ENCODE data around the gene EEF1AKMT1.
A peak's percentile ranks its signal among the peaks of the same experiment; 100 is the strongest.
"Not testable (repeated sequence)": the region's sequence is repeated elsewhere in the genome, so short reads cannot be mapped to it uniquely, and the experiment has no call there.

EEF1AKMT1 gene

GRCh38 chr13:20775961-20776360, 2.2 kb upstream of the EEF1AKMT1 start:
- no peak for DNase-seq

GRCh38 chr13:20774746-20775145, 985 bp upstream of the EEF1AKMT1 start:
- no peak for DNase-seq

- no peak for DNase-seq
Measured at GRCh38 chr13:20772401-20773131, 1.2 kb downstream of the EEF1AKMT1 start.

- DNase-seq, result no peak
Measured at GRCh38 chr13:20769834-20770233, 3.9 kb downstream of the EEF1AKMT1 start.

GRCh38 chr13:20769091-20769490, 4.7 kb downstream of the EEF1AKMT1 start:
- DNase-seq, result no peak

GRCh38 chr13:20767309-20767943, 6.3 kb downstream of the EEF1AKMT1 start:
- DNase-seq, result no peak

GRCh38 chr13:20760872-20761271, 12.9 kb downstream of the EEF1AKMT1 start:
- no peak for DNase-seq

- no peak for DNase-seq
Measured at GRCh38 chr13:20754009-20754408, 19.8 kb downstream of the EEF1AKMT1 start.

- no peak for DNase-seq
Measured at GRCh38 chr13:20749377-20749776, 24.4 kb downstream of the EEF1AKMT1 start.

GRCh38 chr13:20743830-20744404, 29.8 kb downstream of the EEF1AKMT1 start:
- DNase-seq, result not testable (repeated sequence)

- DNase-seq, result no peak
Measured at GRCh38 chr13:20740021-20740420, 33.7 kb downstream of the EEF1AKMT1 start.

GRCh38 chr13:20738616-20739015, 35.1 kb downstream of the EEF1AKMT1 start:
- no peak for DNase-seq

- no peak for DNase-seq
Measured at GRCh38 chr13:20729633-20730585, 43.9 kb downstream of the EEF1AKMT1 start.

- DNase-seq, result no peak
Measured at GRCh38 chr13:20728579-20729311, 45.0 kb downstream of the EEF1AKMT1 start.

- no peak for DNase-seq
Measured at GRCh38 chr13:20727856-20728255, 45.9 kb downstream of the EEF1AKMT1 start.

- DNase-seq, result peak; percentile 68
Measured at GRCh38 chr13:20721454-20722357, 52.1 kb downstream of the EEF1AKMT1 start.

- DNase-seq, result peak; percentile 29
Measured at GRCh38 chr13:20721058-20721453, 52.7 kb downstream of the EEF1AKMT1 start.

GRCh38 chr13:20720499-20720898, 53.3 kb downstream of the EEF1AKMT1 start:
- DNase-seq, result no peak

GRCh38 chr13:20719783-20720182, 54.0 kb downstream of the EEF1AKMT1 start:
- no peak for DNase-seq

- DNase-seq, result no peak
Measured at GRCh38 chr13:20718958-20719566, 54.7 kb downstream of the EEF1AKMT1 start.
